Kasumi-1 (cell line): ENCODE results near the gene TET2.

Experiments
- DNase-seq, 2 experiments: peaks; one replicate each; lab custom pipeline; 2025; lab: John Stamatoyannopoulos, UW

TET2 gene

GRCh38 chr4:105234582-105234981 lies 87.9 kb downstream of the TET2 start:
- DNase-seq = no peak

- DNase-seq = no peak
Measured at GRCh38 chr4:105236202-105236915, 89.7 kb downstream of the TET2 start.

DNA sequence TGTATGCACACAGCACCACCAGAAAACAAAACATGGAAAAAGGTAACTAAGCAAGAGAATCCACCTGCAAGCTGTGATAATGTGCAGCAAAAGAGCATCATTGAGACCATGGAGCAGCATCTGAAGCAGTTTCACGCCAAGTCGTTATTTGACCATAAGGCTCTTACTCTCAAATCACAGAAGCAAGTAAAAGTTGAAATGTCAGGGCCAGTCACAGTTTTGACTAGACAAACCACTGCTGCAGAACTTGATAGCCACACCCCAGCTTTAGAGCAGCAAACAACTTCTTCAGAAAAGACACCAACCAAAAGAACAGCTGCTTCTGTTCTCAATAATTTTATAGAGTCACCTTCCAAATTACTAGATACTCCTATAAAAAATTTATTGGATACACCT lies 90.2 kb downstream of the TET2 start:
- no peak for DNase-seq

GRCh38 chr4:105240037-105240436 lies 93.4 kb downstream of the TET2 start:
- no peak for DNase-seq

- DNase-seq = no peak
Measured at GRCh38 chr4:105241451-105241850, 94.8 kb downstream of the TET2 start.

DNA sequence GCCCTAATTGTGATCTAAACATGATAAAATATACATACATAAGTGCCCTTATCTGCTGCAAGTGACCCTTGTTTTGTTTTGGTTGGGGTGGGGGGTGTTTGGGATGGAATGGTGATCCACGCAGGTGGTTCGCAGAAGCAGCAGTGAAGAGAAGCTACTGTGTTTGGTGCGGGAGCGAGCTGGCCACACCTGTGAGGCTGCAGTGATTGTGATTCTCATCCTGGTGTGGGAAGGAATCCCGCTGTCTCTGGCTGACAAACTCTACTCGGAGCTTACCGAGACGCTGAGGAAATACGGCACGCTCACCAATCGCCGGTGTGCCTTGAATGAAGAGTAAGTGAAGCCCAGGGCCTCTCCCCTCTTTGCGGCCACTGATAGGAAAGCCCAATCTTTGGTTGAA lies 96.8 kb downstream of the TET2 start:
- DNase-seq = no peak

GRCh38 chr4:105246712-105247111 lies 100.0 kb downstream of the TET2 start:
- DNase-seq = no peak

DNA sequence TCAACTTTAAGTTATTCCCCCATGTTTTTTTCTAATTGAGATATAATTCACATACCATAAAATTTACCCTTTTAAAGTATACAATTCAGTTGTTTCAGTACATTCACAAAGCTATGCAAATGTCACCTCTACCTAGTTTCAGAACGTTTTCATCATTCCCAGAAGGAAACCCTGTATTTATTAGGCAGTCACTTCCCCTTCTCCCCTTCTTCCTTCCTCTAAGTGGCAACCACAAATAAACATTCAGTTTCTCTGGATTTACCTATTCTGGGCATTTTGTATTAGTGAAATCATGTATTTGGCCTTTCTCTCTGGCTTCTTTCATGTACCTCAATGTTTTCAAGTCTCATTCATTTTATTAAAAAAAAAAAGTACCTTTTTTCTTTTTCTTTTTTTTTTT lies 101.9 kb downstream of the TET2 start:
- no peak for DNase-seq

DNA sequence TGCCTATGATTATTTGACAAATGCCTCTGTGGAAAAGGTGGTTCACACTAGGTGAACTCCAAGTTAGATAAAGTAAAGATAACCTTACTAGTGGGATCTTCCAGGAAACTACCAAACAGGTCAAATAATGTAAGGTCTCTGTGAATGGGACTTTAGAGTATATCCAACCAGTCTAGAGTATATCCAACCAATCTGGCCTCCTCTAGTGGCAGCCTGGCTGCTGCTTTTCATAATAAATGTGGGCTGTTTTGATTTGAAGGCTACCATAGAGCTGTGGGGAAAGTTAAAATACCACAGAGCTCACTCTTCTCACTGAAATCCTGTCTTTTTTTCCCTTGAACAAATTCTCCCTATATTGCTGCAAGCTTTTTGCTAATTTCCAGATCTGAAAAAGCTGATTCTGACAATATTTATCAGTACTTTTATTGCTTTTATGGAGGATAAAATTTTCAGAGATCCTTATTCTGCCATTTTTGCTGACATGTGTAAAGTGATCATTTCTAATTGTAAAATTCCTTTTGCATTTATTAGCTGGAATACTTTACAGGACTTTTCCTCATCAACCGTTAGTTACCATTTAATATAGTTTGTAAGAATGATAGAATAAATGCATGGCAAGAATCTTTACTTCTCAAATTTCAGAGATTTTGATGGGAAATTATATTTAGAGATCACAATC lies 111.3 kb downstream of the TET2 start:
- DNase-seq = no peak

DNA sequence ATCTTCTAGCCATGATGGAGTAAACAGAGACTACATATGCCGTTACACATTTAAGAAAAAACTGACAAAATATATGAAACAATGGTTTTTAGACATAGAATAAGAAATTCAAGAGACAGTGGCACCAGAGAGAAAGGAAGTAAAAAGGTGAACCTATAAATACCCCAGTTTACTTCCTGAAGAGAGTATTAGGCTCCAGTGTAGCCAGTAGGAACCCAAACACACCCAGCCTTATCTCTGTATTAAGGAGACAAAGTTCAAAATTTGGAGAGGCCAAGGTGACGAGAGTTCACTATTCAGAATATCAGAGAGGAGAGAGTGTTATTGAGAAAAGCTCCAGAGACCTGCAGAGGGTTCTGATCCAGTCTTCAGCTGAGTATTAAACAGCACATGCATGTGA lies 119.0 kb downstream of the TET2 start:
- no peak for DNase-seq

DNA sequence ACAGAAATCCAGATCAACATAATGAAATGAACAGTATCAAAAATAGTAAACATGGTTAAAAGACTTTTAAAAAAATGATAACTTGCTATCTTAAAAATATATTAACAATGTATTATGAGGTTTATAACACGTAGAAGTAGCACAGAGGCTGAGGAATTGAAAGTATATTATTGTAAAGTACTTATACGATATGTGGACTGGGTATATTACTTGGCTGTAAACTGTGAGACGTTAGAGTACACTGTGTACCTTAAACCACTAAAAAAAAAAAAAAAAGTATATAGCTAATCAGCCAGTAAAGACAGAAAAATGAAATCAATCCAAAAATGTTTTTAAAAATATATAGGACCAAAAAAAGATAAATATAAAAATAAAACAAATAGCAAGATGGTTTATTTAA lies 120.6 kb downstream of the TET2 start:
- no peak for DNase-seq

DNA sequence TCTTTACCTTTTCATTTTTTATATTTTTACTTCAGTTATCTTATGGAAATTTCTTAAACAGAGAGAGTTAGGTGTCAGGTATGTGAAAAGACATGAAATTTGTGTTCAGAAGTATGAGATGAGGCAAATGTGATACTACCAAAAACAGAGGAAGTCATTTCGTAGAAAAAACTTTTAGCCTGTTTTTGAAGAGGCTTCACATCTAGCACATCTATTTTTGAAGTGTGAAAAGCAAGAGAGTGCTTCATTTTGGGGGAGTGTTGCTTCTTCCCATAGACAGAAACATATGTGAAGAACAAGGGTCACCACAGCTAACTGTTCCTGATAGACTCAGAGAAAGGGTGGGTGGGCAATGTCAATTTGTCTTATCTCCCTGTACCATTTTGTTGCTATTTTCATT lies 125.3 kb downstream of the TET2 start:
- DNase-seq = no peak

- DNase-seq = no peak
Measured at GRCh38 chr4:105273230-105273629, 126.6 kb downstream of the TET2 start.

DNA sequence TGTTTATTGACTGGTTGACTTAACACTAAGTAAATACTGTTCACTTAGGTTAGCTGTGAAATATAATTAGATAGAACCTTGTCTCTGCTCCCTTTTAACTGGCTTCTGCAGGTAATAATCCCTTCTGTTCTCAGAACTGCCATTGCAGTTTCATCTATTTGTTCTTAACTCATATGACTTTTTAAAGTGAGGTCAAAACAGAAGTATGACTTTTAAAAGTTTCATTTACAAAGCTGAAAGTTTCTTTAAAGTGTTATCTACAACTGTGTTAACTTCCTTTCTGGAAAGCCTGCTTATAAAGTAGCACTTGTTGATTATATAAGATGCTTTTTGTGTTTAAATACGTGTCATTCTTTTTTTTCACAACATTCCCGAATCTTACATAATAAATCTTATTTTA lies 127.4 kb downstream of the TET2 start:
- no peak for DNase-seq

GRCh38 chr4:105274504-105274903 lies 127.8 kb downstream of the TET2 start:
- no peak for DNase-seq

DNA sequence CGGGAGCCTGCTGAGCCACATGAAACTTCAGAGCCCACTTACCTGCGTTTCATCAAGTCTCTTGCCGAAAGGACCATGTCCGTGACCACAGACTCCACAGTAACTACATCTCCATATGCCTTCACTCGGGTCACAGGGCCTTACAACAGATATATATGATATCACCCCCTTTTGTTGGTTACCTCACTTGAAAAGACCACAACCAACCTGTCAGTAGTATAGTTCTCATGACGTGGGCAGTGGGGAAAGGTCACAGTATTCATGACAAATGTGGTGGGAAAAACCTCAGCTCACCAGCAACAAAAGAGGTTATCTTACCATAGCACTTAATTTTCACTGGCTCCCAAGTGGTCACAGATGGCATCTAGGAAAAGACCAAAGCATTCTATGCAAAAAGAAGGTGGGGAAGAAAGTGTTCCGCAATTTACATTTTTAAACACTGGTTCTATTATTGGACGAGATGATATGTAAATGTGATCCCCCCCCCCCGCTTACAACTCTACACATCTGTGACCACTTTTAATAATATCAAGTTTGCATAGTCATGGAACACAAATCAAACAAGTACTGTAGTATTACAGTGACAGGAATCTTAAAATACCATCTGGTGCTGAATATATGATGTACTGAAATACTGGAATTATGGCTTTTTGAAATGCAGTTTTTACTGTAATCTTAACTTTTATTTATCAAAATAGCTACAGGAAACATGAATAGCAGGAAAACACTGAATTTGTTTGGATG lies 129.9 kb downstream of the TET2 start:
- DNase-seq = no peak

DNA sequence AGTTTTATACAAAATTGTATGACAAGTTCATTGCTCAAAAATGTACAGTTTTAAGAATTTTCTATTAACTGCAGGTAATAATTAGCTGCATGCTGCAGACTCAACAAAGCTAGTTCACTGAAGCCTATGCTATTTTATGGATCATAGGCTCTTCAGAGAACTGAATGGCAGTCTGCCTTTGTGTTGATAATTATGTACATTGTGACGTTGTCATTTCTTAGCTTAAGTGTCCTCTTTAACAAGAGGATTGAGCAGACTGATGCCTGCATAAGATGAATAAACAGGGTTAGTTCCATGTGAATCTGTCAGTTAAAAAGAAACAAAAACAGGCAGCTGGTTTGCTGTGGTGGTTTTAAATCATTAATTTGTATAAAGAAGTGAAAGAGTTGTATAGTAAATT lies 131.0 kb downstream of the TET2 start:
- DNase-seq = no peak

DNA sequence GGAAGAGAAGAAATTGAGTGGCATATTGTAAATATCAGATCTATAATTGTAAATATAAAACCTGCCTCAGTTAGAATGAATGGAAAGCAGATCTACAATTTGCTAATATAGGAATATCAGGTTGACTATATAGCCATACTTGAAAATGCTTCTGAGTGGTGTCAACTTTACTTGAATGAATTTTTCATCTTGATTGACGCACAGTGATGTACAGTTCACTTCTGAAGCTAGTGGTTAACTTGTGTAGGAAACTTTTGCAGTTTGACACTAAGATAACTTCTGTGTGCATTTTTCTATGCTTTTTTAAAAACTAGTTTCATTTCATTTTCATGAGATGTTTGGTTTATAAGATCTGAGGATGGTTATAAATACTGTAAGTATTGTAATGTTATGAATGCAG lies 132.6 kb downstream of the TET2 start:
- no peak for DNase-seq

- no peak for DNase-seq
Measured at GRCh38 chr4:105280338-105281123, 133.9 kb downstream of the TET2 start.

GRCh38 chr4:105281124-105281415 lies 134.4 kb downstream of the TET2 start:
- no peak for DNase-seq

GRCh38 chr4:105282489-105282888 lies 135.8 kb downstream of the TET2 start:
- no peak for DNase-seq

DNA sequence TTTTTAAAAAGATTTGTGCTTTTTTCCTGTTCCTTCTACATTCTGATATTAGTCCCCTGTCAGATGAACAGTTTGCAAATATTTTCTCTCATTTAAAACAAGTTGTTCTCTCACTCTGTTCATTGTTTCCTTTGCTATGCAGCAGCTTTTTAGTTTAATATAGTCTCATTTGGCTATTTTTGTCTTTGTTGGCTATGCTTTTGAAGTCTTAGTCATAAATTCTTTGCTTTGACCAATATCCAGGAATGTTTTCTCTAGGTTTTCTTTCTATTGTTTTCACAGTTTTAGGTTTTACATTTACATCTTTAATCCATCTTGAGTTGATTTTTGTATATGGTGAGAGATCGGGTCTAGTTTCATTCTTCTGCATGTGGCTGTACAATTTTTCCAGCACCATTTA lies 136.8 kb downstream of the TET2 start:
- no peak for DNase-seq

GRCh38 chr4:105288121-105288520 lies 141.4 kb downstream of the TET2 start:
- DNase-seq = no peak
